ENCODE results near the gene HLA-DQB2.

Gene HLA-DQB2

GRCh38 chr6:32744776-32745175 is 18.6 kb downstream of the HLA-DQB2 start:
- no peak for DNase-seq

- DNase-seq: no peak
These were observed 21.0 kb downstream of the HLA-DQB2 start for GRCh38 chr6:32742374-32742773.

GRCh38 chr6:32741031-32741960 is 22.0 kb downstream of the HLA-DQB2 start, which contains the start of gene HLA-DQA2:
Gene HLA-DQA2, plus strand, starts transcription at chr6:32741391. Its CDS starts 53 bp downstream, at chr6:32741444.
- no peak for DNase-seq

- DNase-seq: no peak
These were observed 25.2 kb downstream of the HLA-DQB2 start for GRCh38 chr6:32738126-32738525.

- DNase-seq: no peak
These were observed 44.5 kb downstream of the HLA-DQB2 start for GRCh38 chr6:32718879-32719278.

GRCh38 chr6:32716396-32716795 is 46.9 kb downstream of the HLA-DQB2 start:
- DNase-seq: no peak

- no peak for DNase-seq
These were observed 50.1 kb downstream of the HLA-DQB2 start for GRCh38 chr6:32713241-32713640.

GRCh38 chr6:32709625-32710024 is 53.7 kb downstream of the HLA-DQB2 start:
- DNase-seq: no peak

Measured in eye (tissue), 1 donor.